GM21528 (cell line): ENCODE results near the gene LGALSL.

Experiments used
- ATAC-seq: cut with Tn5 transposase; IDR thresholded peaks from one replicate; pipeline ENCODE4 v1.9.1; 2021; ENCODE audit warnings: mild to moderate bottlenecking, moderate library complexity; ENCODE audit not compliant: unreplicated experiment, low FRiP score

The LGALSL gene

GRCh38 chr2:64470071-64470470 is 16.1 kb downstream of the LGALSL start:
- no peak for ATAC-seq

- ATAC-seq: no peak
Observed at GRCh38 chr2:64470766-64471295, 16.9 kb downstream of the LGALSL start.

GRCh38 chr2:64471600-64471999 is 17.6 kb downstream of the LGALSL start:
- ATAC-seq: no peak

DNA sequence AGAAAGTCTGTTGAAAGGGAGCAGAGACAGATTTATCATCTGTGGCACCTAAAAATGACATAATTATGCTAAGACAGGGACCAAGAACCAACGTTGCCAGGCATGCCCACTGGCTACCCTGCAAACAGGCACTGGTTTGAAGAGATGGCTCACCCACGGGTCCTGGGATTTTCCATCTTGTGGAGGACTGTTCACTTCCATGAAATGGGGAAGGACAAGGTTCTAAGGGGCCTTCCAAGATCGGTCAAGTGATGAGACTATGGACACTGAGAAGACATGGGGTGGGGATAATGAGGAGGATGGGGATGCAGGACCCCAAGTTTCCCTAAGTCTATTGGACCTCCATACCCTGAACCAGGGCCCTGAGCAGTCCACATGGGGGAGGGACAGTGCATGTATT is 18.9 kb downstream of the LGALSL start:
- ATAC-seq: no peak

- no peak for ATAC-seq
Observed at GRCh38 chr2:64474121-64474571, 20.2 kb downstream of the LGALSL start.

DNA sequence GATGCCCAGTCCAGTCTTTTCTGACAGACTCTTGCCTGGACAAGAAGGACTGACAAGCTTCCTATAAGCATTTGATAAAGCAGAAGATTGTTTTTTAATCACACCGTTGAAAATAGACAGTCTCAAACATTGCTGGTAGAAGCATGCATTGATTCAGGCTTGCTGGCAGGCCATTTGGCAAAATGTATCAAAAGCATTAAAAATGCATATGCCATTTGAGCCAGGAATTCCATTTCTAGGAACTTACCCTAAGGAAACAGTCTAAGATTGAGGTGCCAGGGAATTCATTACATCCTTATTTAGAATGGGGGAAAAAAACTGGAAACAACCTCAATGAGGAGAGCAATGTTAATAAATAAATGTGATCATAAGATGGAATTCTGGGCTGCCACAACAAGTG is 20.7 kb downstream of the LGALSL start:
- ATAC-seq: no peak

DNA sequence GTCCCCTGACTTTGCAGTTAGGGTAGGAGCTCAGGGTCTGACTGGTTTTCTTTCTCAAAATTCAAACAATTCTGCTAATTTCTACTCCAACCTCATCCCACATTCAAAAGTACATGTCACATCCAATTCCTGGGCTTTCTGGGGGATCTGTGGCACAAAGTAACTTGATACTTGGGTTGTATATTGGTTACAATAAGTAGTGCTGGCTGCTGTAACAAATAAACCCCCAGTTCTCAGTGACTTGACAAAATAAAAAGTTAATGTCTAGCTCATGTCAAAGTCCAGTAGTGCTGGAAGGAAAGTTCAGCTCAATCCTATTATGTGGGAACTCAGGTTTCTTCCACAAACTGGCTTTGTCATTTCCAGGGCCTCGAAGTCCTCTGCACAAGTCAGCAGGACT is 23.1 kb downstream of the LGALSL start:
- no peak for ATAC-seq

DNA sequence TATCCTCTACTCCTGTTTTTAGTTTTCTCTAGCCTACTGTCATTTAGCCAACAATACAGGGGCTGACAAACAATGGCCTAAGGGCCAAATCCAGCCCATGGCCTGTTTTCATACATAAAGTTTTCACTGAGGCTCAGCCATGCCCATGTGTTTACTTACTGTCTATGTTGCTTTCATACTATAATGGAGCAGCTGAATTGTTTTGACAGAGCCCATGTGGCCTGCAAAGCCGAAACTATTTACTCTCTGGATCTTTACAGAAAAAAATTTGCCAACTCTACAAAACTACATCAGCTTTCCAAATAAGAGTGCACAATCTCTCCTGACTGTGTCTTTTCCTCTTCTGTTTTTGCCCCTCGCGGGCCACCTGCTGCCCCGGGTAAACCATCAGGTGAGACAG is 24.0 kb downstream of the LGALSL start:
- ATAC-seq: no peak

DNA sequence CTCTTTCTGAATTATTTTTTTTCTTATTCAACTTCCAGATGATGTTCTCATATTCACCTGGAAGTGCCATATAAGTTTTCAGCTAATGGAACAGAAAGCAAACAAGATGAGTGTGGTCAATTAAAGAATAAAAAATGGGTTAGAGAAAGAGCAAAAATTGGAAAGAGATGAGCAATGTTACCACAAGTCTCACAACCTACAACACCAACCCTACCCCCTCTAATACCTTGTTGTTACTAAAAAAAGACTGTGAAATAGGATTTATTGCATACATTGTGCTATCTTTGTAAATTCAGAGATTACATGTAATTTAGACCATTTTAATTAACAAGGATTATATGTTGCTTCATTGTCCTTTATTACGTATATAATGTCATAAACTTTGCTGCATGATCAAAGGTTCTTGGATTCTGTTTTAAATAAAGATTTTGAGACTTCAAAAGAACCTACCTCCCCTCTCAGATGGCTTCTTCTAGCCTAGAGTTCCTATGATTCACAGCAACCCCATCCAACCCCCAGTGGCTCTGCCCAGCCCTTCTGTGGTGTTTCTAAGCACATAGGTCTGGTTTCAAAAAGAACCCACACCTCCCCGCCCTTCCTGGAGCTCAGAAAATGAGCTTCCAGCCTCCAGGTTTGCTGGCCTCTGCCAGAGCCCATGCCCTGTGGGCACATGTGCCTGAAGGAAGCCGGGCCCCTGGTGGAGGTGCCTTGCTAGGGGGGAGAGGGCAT is 24.7 kb downstream of the LGALSL start:
- ATAC-seq: no peak

GRCh38 chr2:64479259-64480117 is 25.5 kb downstream of the LGALSL start:
- ATAC-seq: no peak

DNA sequence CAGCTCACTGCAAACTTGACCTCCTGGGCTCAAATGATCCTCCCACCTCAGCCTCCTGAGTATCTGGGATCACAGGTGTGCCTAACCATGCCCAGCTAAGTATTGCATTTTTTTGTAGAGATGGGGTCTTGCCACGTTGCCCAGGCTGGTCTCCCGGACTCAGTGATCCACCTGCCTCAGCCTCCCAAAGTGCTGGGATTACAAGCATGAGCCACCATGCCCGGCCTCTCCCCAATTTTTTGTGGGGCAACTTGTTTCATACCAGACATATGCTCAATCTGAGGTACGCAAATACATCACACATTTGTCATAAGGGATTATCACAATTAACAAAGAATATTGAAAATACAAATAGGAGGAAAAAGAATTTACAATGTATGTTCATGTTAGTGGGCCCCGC is 27.7 kb downstream of the LGALSL start:
- no peak for ATAC-seq

- ATAC-seq: no peak
Observed at GRCh38 chr2:64482243-64482642, 28.3 kb downstream of the LGALSL start.

- no peak for ATAC-seq
Observed at GRCh38 chr2:64482765-64483504, 29.0 kb downstream of the LGALSL start.

GRCh38 chr2:64485331-64485730 is 31.4 kb downstream of the LGALSL start:
- no peak for ATAC-seq

GRCh38 chr2:64485961-64486360 is 32.0 kb downstream of the LGALSL start:
- ATAC-seq: no peak

- no peak for ATAC-seq
Observed at GRCh38 chr2:64487256-64488049, 33.5 kb downstream of the LGALSL start.

DNA sequence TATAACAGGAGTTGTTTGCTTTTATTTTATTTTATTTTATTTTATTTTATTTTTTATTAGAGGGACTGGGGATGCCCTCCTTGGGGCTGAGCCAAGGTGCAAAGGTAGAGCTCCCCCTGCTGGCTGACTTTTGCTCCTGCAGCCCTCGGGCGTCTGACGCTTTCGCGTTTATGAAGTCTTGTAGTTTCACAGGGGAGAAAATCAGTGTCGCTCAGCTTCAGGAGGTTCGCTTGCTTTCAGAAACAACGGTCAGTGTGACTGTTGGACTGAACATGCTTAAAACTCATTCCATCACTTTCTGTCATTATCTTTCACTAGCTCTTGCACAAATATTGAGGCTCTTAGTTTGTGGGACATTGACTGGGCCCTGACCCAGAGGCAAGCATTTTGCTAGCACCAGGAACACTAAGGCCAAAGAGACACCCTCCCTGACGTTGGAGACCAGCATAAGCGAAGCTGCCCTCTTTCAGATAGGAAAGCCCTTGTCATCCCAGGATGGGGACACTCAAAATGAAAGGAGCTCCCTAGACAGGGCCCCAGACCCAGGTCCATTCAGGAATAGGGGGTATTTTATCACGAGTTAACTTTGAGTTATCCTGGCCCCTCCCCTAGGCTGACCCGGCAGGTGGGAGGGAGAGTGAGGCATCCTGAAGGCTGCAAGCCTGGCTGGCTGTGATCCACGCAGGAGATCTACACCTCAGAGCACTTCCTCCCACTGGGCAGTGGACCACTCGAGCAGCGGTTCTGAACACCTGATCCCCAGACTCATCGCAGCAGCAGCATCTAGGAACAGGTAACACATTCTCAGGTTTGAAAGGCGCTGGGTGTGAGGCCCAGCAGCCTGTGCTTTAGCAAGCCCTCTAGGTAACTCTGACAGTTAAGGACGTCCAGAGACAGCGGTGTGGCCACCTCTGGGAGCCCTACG is 34.4 kb downstream of the LGALSL start:
- peak; percentile 63 for ATAC-seq

GRCh38 chr2:64489081-64489751 is 35.3 kb downstream of the LGALSL start:
- ATAC-seq: no peak
